Activated T-helper 1 cell treated with anti-CD3 and anti-CD28 coated beads, Interleukin-12 subunit alpha, Interleukin-12 subunit beta, Interleukin-2, Interleukin-4 antibody, amounts not matched to agents 30 ng/mL and 10 ng/mL and 1 ng/mL, durations not matched to agents 14 hours and 24 hours and 36 hours (primary cell): ENCODE data around the gene CLRN1. TPM values are rescaled to one million over a fixed set of nuclear protein-coding genes. Genes with fewer than 3 reads are reported as not detected.
"Not testable (repeated sequence)": the region's sequence is repeated elsewhere in the genome, so short reads cannot be mapped to it uniquely, and the experiment has no call there.

Source experiments
- DNase-seq: peaks from one replicate; pipeline ENCODE4 v3.0.0; 2021; ENCODE audit warnings: low spot score
- H3K27ac Mint-ChIP-seq: one replicate; pipeline ENCODE4 v1.8.0; 2021; ENCODE audit warnings: mild to moderate bottlenecking, mixed read lengths
- H3K27me3 Mint-ChIP-seq: one replicate; pipeline ENCODE4 v1.8.0; 2022; ENCODE audit warnings: mild to moderate bottlenecking, moderate library complexity, mixed read lengths; ENCODE audit not compliant: insufficient read depth
- H3K36me3 Mint-ChIP-seq: one replicate; pipeline ENCODE4 v1.8.0; 2021; ENCODE audit warnings: low read depth, mixed read lengths
- H3K4me1 Mint-ChIP-seq: one replicate; pipeline ENCODE4 v1.8.0; 2021; ENCODE audit warnings: low read depth, mixed read lengths
- H3K4me3 Mint-ChIP-seq: one replicate; pipeline ENCODE4 v1.8.0; 2021; ENCODE audit warnings: mild to moderate bottlenecking, moderate library complexity, mixed read lengths
- H3K9me3 Mint-ChIP-seq: one replicate; pipeline ENCODE4 v1.8.0; 2021; ENCODE audit warnings: mixed read lengths
- intact Hi-C: fragments of 100-400 bp; cut with micrococcal nuclease; formaldehyde crosslinking; loops from one replicate; pipeline ENCODE4 v1.15.1; 2024
- total RNA-seq: library from RNA; stranded (reverse); gene quantifications from 2 replicates; pipeline ENCODE4 v1.2.3, GENCODE V29; 2022

The CLRN1 gene
- total RNA-seq, 1 donor from 2014 or later, result not detected

- no peak overlapping the region for H3K4me3 Mint-ChIP-seq
- DNase-seq, result no peak
- no peak overlapping the region for H3K27ac Mint-ChIP-seq
- peaks cover 5% of the 10 kb centered on the region for H3K27me3 Mint-ChIP-seq
- no peaks in the 10 kb centered on the region for H3K9me3 Mint-ChIP-seq
- no peaks in the 10 kb centered on the region for H3K4me1 Mint-ChIP-seq
- H3K36me3 Mint-ChIP-seq, result no peaks in the 10 kb centered on the region
- intact Hi-C loops, result no loop called here
Measured at GRCh38 chr3:151002003-151002981, 29.8 kb upstream of the CLRN1 start.

GRCh38 chr3:150998996-150999395, 26.5 kb upstream of the CLRN1 start:
- no peaks in the 10 kb centered on the region for H3K4me1 Mint-ChIP-seq
- no peak overlapping the region for H3K27ac Mint-ChIP-seq
- no peaks in the 10 kb centered on the region for H3K9me3 Mint-ChIP-seq
- DNase-seq, result no peak
- intact Hi-C loops, result no loop called here
- H3K27me3 Mint-ChIP-seq, result peaks cover 6% of the 10 kb centered on the region
- H3K4me3 Mint-ChIP-seq, result no peak overlapping the region
- H3K36me3 Mint-ChIP-seq, result no peaks in the 10 kb centered on the region

- peaks cover 10% of the 10 kb centered on the region for H3K27me3 Mint-ChIP-seq
- no peaks in the 10 kb centered on the region for H3K36me3 Mint-ChIP-seq
- intact Hi-C loops, result no loop called here
- no peaks in the 10 kb centered on the region for H3K9me3 Mint-ChIP-seq
- H3K4me3 Mint-ChIP-seq, result no peak overlapping the region
- H3K27ac Mint-ChIP-seq, result no peak overlapping the region
- no peak for DNase-seq
- H3K4me1 Mint-ChIP-seq, result no peaks in the 10 kb centered on the region
Measured at GRCh38 chr3:150996731-150997130, 24.2 kb upstream of the CLRN1 start.

- H3K27me3 Mint-ChIP-seq, result peaks cover 12% of the 10 kb centered on the region
- no peaks in the 10 kb centered on the region for H3K36me3 Mint-ChIP-seq
- H3K4me1 Mint-ChIP-seq, result no peaks in the 10 kb centered on the region
- H3K9me3 Mint-ChIP-seq, result no peaks in the 10 kb centered on the region
- DNase-seq, result no peak
- no peak overlapping the region for H3K4me3 Mint-ChIP-seq
- no peak overlapping the region for H3K27ac Mint-ChIP-seq
- intact Hi-C loops, result no loop called here
Measured at GRCh38 chr3:150995510-150995909, 23.0 kb upstream of the CLRN1 start.

GRCh38 chr3:150989208-150989607, 16.7 kb upstream of the CLRN1 start:
- intact Hi-C loops, result no loop called here
- H3K4me3 Mint-ChIP-seq, result no peak overlapping the region
- no peak overlapping the region for H3K27ac Mint-ChIP-seq
- no peak for DNase-seq
- H3K4me1 Mint-ChIP-seq, result no peaks in the 10 kb centered on the region
- peaks cover 25% of the 10 kb centered on the region for H3K27me3 Mint-ChIP-seq
- H3K9me3 Mint-ChIP-seq, result no peaks in the 10 kb centered on the region
- H3K36me3 Mint-ChIP-seq, result no peaks in the 10 kb centered on the region

GRCh38 chr3:150988395-150988794, 15.9 kb upstream of the CLRN1 start:
- intact Hi-C loops, DNase-seq, H3K9me3 Mint-ChIP-seq, H3K4me1 Mint-ChIP-seq, H3K36me3 Mint-ChIP-seq, H3K4me3 Mint-ChIP-seq, H3K27ac Mint-ChIP-seq: not testable (repeated sequence)
- peaks cover 25% of the 10 kb centered on the region for H3K27me3 Mint-ChIP-seq

- Mint-ChIP-seq H3K4me1 (no peaks in the 10 kb centered on the region), H3K36me3 (no peaks in the 10 kb centered on the region), H3K4me3 (no peak overlapping the region), H3K27ac (no peak overlapping the region), H3K27me3 (peaks cover 18% of the 10 kb centered on the region), H3K9me3 (no peaks in the 10 kb centered on the region)
- no peak for DNase-seq
- intact Hi-C loops, result no loop called here
Measured at GRCh38 chr3:150985711-150986110, 13.2 kb upstream of the CLRN1 start.

- no peak overlapping the region for H3K4me3 Mint-ChIP-seq
- intact Hi-C loops, result no loop called here
- peaks cover 19% of the 10 kb centered on the region for H3K27me3 Mint-ChIP-seq
- H3K4me1 Mint-ChIP-seq, result no peaks in the 10 kb centered on the region
- no peaks in the 10 kb centered on the region for H3K9me3 Mint-ChIP-seq
- no peak overlapping the region for H3K27ac Mint-ChIP-seq
- DNase-seq, result no peak
- H3K36me3 Mint-ChIP-seq, result no peaks in the 10 kb centered on the region
Measured at GRCh38 chr3:150984066-150984465, 11.5 kb upstream of the CLRN1 start.

- DNase-seq, result no peak
- H3K4me3 Mint-ChIP-seq, result no peak overlapping the region
- intact Hi-C loops, result no loop called here
- no peak overlapping the region for H3K27ac Mint-ChIP-seq
- H3K36me3 Mint-ChIP-seq, result no peaks in the 10 kb centered on the region
- no peaks in the 10 kb centered on the region for H3K9me3 Mint-ChIP-seq
- peaks cover 2% of the 10 kb centered on the region for H3K27me3 Mint-ChIP-seq
- no peaks in the 10 kb centered on the region for H3K4me1 Mint-ChIP-seq
Measured at GRCh38 chr3:150978566-150979148, 6.1 kb upstream of the CLRN1 start.

- Mint-ChIP-seq H3K36me3 (no peaks in the 10 kb centered on the region), H3K27me3 (peaks cover 2% of the 10 kb centered on the region), H3K9me3 (no peaks in the 10 kb centered on the region), H3K4me1 (no peaks in the 10 kb centered on the region), H3K27ac (no peak overlapping the region), H3K4me3 (no peak overlapping the region)
- DNase-seq, result no peak
- intact Hi-C loops, result no loop called here
Measured at GRCh38 chr3:150975992-150976368, 3.5 kb upstream of the CLRN1 start.

GRCh38 chr3:150975086-150975991, 2.8 kb upstream of the CLRN1 start:
- no peak overlapping the region for H3K27ac Mint-ChIP-seq
- intact Hi-C loops, result no loop called here
- H3K4me3 Mint-ChIP-seq, result no peak overlapping the region
- DNase-seq, result no peak
- H3K4me1 Mint-ChIP-seq, result no peaks in the 10 kb centered on the region
- peaks cover 6% of the 10 kb centered on the region for H3K27me3 Mint-ChIP-seq
- H3K36me3 Mint-ChIP-seq, result no peaks in the 10 kb centered on the region
- no peaks in the 10 kb centered on the region for H3K9me3 Mint-ChIP-seq

GRCh38 chr3:150970665-150971324, 1.7 kb downstream of the CLRN1 start:
- no peak for DNase-seq
- Mint-ChIP-seq H3K36me3 (no peaks in the 10 kb centered on the region), H3K4me1 (no peaks in the 10 kb centered on the region), H3K27me3 (peaks cover 4% of the 10 kb centered on the region), H3K9me3 (no peaks in the 10 kb centered on the region), H3K4me3 (no peak overlapping the region), H3K27ac (no peak overlapping the region)
- intact Hi-C loops, result no loop called here
